Ovary (tissue), 9 donors: ENCODE measurements around the gene SLC23A2. TPM values are rescaled to one million over a fixed set of nuclear protein-coding genes. Genes with fewer than 3 reads are reported as not detected.

Experiments
- DNase-seq, 5 donors: peaks; one replicate each; pipeline ENCODE4 v3.0.0-alpha.2; 2019 to 2020
- H3K27ac ChIP-seq, 2 donors: fragments of 200-600 bp; one replicate each; pipeline versions ENCODE4 v1.5.1 to v1.8.0; 2019 to 2022
- H3K27me3 ChIP-seq: fragments of 200-600 bp; one replicate; pipeline ENCODE4 v1.8.0; 2022
- H3K36me3 ChIP-seq: fragments of 200-600 bp; sonication (generic); one replicate; pipeline ENCODE4 v1.5.1; 2019
- H3K4me1 ChIP-seq: one replicate; pipeline ENCODE4 v1.8.1; 2013; ENCODE audit warnings: mild to moderate bottlenecking, moderate library complexity; ENCODE audit not compliant: insufficient read depth
- H3K4me3 ChIP-seq: fragments of 200-600 bp; sonication (generic); one replicate; pipeline ENCODE4 v1.5.1; 2017
- H3K9me3 ChIP-seq, 2 donors: fragments of 200-600 bp in 1 of 2; sonication (generic) in 1 of 2; one replicate each; pipeline versions ENCODE4 v1.5.1 to v1.8.1; 2013 to 2019; ENCODE audit warnings: mild to moderate bottlenecking in 1 of 2, moderate library complexity in 1 of 2
- EP300 ChIP-seq: sonication (generic); formaldehyde crosslinking; IDR thresholded peaks from one replicate; pipeline ENCODE4 v1.6.1; 2017; ENCODE audit warnings: antibody characterized with exemption
- POLR2A ChIP-seq: fragments of 450-650 bp; IDR thresholded peaks from one replicate; pipeline ENCODE4 v1.6.1; 2017; ENCODE audit warnings: antibody characterized with exemption, mild to moderate bottlenecking, moderate library complexity
- WGBS, 3 donors: extraction: QIAGEN DNeasy Blood & Tissue Kit in 1 of 3; methylation state at CpG; one replicate each; pipeline versions ENCODE4 v1.1.5 to v1.1.7; 2013 to 2017; 5-methylcytosine and 5-hydroxymethylcytosine counted together
- intact Hi-C, 4 donors: fragments of 100-400 bp; cut with DNase I; formaldehyde crosslinking; loops; one replicate each; pipeline versions ENCODE4 v1.11.0 to v1.15.1; 2022 to 2023
- polyA plus RNA-seq, 2 donors: library from polyadenylated mRNA; stranded (reverse); fragments of 200-250 nt in 1 of 2; fragments of 350-450 nt in 1 of 2; fragmentation: Illumina TruSeq in 1 of 2; extraction: RNeasy Lipid Tissue Mini Kit (QIAGEN cat#74804) in 1 of 2; gene quantifications; one replicate each; pipeline ENCODE4 v1.2.3, GENCODE V29; 2013 to 2014
- total RNA-seq, 7 donors: library from RNA; depleted of rRNA in 2 of 7; stranded (reverse); fragments of >200 nt in 2 of 7; fragmentation: NEBNext Ultra II Directional in 3 of 7; extraction: Animal tissue kit (Norgen Biotek cat#: 25700) in 3 of 7; gene quantifications; one replicate each; pipeline versions ENCODE4 v1.1.0 to v1.2.4, GENCODE V29; 2016 to 2023
- TF ChIP-seq, protein P1 (sequence below), 3 donors: fragments of 450-650 bp in 2 of 3; fragments of 200-600 bp in 1 of 3; IDR thresholded peaks; one replicate each; pipeline versions ENCODE4 v1.5.1 to v1.8.0; 2016 to 2022; ENCODE audit warnings: antibody characterized with exemption in 3 of 3, mild to moderate bottlenecking in 1 of 3
- donor health status: DM: no; HTN: no; CAD: no; lungs with moderate emphysema.
- donor health status: DM: no; HTN: no; CAD: no.
- donor health status: Bipolar disorder and iron deficiency.
- donor health status: DM: yes; HTN: yes; CAD: no.
- donor health status: DM: no; HTN: no; CAD: no.
- donor health status: DM: yes; HTN: yes; CAD: no.

Gene SLC23A2
- total and polyA plus RNA-seq, 9 donors = 28.7 to 95.6 (median 61.0) TPM

DNA sequence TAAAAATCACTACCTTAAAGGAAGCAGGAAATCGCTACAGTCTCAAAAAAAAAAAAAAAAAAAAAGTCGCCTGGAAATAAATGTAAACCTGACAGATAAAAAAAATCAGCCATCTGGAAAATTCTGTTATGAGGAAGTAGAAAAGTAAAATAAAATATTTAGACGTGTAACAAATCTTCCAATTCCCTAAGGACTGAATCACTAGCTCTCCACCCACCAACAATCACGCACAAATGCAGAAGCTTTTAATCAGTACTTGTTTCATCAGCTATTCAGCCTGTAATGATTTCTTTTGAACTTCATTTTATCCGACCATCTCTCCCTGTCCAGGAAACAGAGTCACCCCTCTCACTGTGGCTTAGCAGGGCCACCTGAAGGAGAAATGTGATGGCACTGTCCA, 59.0 kb downstream of the SLC23A2 start:
- H3K4me3 ChIP-seq = no peak overlapping the region
- peak overlapping the region in 1 of 2 donors; percentile 8 for H3K27ac ChIP-seq

DNA sequence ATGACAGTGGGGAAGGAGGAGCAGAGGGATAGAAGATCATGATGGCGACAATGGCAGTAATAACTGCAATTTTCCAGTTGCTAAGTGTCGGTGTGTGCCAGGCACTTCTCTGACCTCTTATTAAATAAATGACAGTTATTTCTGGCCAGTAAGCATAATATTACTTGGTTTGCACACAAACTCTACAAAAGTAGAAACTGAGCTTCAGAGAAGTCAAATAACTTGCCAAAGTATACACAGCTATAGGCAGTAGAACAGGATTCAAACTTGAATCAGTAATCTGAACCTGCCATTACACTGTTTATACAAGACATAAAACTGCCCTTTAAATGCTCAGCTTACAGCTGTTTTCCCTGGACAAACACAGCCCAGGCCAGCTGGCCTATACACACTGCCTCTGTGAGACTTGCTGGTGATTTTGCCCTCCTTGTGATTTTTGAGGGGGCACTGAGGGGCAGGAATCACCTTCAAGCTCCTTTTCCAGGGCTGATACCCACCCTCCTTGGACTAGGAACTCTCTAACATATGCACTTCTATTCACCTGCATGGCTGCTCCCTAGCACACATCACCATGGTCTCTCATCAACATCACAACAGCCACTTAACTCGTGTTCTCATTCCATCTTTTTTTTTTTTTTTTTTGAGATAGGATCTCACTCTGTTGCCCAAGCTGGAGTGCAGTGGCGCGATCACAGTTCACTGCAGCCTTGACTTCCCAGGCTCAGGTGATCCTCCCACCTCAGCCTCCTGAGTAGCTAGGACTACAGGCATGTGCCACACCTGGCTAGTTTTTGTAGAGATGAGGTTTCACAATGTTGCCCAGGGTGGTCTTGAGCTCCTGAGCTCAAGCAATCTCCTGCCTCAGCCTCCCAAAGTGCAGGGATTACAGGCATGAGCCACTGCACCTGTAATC, 63.6 kb downstream of the SLC23A2 start:
- Histone ChIP-seq H3K27me3 (no peaks in the 10 kb centered on the region), H3K9me3 (no peaks in the 10 kb centered on the region), H3K27ac (no peak overlapping the region), H3K4me1 (peaks cover 13% of the 10 kb centered on the region), H3K36me3 (no peaks in the 10 kb centered on the region), H3K4me3 (no peak overlapping the region)
- DNase-seq = no peak
- 61 to 75% (median 64%) methylated on average over 5 of the region's 5 CpGs for WGBS, 3 donors
- intact Hi-C loops = no loop called here
- TF ChIP-seq POLR2A (no peak), EP300 (no peak)
- TF ChIP-seq, protein P1, sequence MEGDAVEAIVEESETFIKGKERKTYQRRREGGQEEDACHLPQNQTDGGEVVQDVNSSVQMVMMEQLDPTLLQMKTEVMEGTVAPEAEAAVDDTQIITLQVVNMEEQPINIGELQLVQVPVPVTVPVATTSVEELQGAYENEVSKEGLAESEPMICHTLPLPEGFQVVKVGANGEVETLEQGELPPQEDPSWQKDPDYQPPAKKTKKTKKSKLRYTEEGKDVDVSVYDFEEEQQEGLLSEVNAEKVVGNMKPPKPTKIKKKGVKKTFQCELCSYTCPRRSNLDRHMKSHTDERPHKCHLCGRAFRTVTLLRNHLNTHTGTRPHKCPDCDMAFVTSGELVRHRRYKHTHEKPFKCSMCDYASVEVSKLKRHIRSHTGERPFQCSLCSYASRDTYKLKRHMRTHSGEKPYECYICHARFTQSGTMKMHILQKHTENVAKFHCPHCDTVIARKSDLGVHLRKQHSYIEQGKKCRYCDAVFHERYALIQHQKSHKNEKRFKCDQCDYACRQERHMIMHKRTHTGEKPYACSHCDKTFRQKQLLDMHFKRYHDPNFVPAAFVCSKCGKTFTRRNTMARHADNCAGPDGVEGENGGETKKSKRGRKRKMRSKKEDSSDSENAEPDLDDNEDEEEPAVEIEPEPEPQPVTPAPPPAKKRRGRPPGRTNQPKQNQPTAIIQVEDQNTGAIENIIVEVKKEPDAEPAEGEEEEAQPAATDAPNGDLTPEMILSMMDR (IDR thresholded peaks at IDR 0.05) = no peak

More for the DNA sequence above, 59.0 kb downstream of the SLC23A2 start:
- no peak for DNase-seq
- intact Hi-C loops = no loop called here
- 6 to 13% (median 7%) methylated on average over 5 of the region's 5 CpGs for WGBS, 3 donors
- Histone ChIP-seq H3K36me3 (no peaks in the 10 kb centered on the region), H3K9me3 (no peaks in the 10 kb centered on the region), H3K4me1 (peaks cover 8% of the 10 kb centered on the region), H3K27me3 (no peaks in the 10 kb centered on the region)
- TF ChIP-seq EP300 = no peak
- TF ChIP-seq, protein P1 (IDR thresholded peaks at IDR 0.05) = no peak
- no peak for TF ChIP-seq POLR2A

DNA sequence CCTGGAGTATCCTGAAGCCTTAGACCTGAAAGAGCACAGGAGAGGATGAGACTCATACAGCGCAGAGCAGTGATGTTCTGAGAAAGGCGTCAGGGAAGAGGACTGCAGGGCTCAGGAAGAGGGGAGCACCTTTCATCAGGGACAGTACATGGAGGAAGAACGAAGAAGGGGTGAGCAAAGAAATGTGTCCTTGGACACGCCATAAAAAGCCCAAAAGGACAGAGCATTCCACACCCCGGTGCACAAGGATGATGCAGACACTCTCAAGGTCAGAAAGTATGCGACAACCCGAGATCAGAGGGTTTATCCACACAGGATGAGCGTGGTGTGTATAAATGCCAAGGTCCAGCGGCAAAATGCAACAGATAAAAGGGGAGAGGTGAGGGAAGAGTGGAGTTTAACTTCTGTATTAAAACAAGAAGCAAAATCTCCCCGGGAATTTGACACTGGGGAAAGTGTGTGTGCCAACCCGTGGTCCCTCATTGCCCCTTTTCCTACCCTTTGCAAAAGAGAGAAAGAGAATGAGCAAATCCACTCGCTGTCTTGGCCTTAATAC, 64.4 kb downstream of the SLC23A2 start:
- no peak overlapping the region for H3K4me3 ChIP-seq

DNA sequence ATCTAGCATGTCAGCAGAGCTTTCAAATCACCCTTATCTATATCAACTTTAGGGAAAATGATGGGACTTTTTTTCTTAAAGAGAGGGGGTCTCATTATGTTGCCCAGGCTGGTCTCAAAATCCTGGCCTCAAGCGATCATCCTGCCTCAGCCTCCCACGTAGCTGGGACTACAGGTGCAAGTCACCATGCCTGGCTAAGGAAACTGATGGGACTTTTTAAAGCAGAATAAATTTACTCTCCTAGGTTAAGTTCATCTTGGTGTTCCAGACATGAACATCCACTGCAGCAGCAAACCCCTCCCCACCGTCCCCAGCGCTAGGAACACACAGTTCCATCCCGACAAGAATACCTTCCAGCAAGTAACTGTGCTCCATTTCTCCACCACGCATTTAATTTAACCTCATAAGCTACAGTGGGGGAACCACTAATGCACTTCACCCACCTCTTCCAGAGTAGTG, 64.9 kb downstream of the SLC23A2 start:
- intact Hi-C loops = no loop called here
- Histone ChIP-seq H3K27me3 (no peaks in the 10 kb centered on the region), H3K27ac (no peak overlapping the region), H3K4me1 (peaks cover 11% of the 10 kb centered on the region), H3K4me3 (no peak overlapping the region), H3K36me3 (no peaks in the 10 kb centered on the region), H3K9me3 (no peaks in the 10 kb centered on the region)
- no peak for DNase-seq
- TF ChIP-seq EP300 (no peak), POLR2A (no peak)
- TF ChIP-seq, protein P1 (IDR thresholded peaks at IDR 0.05) = no peak
- WGBS, 3 donors = 67 to 71% (median 69%) methylated on average over 6 of the region's 6 CpGs

More for the DNA sequence above, 64.4 kb downstream of the SLC23A2 start:
- Histone ChIP-seq H3K27ac (no peak overlapping the region), H3K27me3 (no peaks in the 10 kb centered on the region), H3K4me1 (peaks cover 12% of the 10 kb centered on the region), H3K36me3 (no peaks in the 10 kb centered on the region), H3K9me3 (no peaks in the 10 kb centered on the region)
- WGBS, 3 donors = 31 to 58% (median 37%) methylated on average over 12 of the region's 12 CpGs
- no peak for DNase-seq
- TF ChIP-seq POLR2A (no peak), EP300 (no peak)
- TF ChIP-seq, protein P1 (IDR thresholded peaks at IDR 0.05) = no peak
- intact Hi-C loops = no loop called here
